NCI-H2107 treated with DMSO at 0.1 percent for 48 hours (cell line): ENCODE measurements around the gene OR10A4.
"Not testable (repeated sequence)": the region's sequence is repeated elsewhere in the genome, so short reads cannot be mapped to it uniquely, and the experiment has no call there.

Experiments
- DNase-seq: peaks from one replicate; lab custom pipeline; 2025; ENCODE audit not compliant: unreplicated experiment; lab: John Stamatoyannopoulos, UW

Gene OR10A4, protein sequence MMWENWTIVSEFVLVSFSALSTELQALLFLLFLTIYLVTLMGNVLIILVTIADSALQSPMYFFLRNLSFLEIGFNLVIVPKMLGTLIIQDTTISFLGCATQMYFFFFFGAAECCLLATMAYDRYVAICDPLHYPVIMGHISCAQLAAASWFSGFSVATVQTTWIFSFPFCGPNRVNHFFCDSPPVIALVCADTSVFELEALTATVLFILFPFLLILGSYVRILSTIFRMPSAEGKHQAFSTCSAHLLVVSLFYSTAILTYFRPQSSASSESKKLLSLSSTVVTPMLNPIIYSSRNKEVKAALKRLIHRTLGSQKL

DNA sequence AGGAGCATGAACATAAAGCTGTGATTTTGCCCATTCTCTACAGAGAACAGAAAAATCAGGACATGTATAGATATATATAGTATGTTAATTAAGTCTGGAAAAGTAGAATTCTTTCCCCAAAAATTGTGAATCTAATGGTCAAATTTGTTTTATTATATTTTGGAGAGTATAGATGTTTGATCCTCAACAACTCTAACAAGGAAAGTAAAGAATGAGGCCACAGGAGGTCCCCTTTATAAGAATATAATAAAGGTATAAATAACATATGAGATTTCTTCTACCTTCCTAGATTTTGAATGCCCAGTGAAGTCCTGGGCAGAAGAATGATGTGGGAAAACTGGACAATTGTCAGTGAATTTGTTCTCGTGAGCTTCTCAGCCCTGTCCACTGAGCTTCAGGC lies at the start of gene OR10A4:
OR10A4 (plus strand) TSS at position 301 of the 400 bp plus-strand sequence; CDS start at position 324, 23 bp downstream.
- no peak for DNase-seq

DNA sequence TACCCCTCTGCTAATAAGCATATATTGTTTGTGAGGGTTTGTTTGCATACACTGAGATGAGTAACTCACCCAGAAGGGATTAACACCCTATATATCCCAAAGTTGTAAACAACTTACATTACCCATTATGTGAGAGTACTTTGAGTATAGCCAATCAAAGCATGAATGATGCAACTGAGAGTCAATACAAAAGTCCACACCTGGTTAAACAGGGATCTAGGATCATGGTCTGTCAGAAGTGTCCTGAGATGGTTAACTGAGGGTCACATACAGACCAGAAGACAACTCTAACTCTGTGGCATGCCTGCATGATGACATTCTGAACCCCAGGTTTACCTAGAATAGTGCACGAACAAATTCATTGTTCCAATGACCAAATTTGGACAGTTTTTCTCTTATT lies 48.3 kb upstream of the OR10A4 start:
- DNase-seq, result no peak

DNA sequence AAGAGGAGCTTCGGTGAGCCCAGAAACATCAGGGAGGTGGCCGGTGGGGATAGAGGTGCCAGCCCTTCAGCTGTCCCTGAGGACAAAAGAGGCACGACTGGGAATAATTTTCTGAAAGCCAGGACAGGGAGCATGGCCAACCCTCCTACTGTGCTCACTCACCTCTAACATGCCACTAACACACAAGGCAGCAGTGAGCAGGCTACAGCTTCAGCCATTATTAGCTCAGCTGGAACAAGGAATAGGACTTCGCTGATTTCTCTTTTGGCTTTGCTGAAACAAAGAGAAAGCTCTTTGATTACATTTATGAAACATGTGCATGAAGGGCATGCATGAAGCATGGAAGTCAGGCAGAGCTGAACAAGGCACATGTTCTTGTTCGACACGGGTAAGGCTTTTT lies 43.1 kb upstream of the OR10A4 start:
- DNase-seq, result no peak

DNA sequence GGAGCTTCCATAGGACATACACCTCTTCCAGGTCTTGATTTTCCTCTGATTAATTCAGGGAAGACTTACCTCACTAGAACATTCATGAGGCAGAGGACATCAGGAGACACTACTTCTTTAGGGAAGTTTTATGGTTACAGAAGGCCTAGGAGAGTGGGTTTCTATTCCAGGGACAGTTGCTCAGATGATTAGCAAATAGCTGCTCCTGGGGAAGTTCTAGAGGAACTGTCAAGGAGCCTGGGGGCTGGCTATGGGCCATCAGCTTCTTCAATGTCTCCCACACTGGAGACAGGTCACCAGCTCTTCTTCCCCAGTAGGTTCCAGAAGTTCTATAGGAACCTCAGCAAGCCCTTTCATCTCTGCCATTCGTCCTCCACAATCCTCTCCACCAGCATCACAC lies 42.4 kb upstream of the OR10A4 start:
- DNase-seq, result no peak

DNA sequence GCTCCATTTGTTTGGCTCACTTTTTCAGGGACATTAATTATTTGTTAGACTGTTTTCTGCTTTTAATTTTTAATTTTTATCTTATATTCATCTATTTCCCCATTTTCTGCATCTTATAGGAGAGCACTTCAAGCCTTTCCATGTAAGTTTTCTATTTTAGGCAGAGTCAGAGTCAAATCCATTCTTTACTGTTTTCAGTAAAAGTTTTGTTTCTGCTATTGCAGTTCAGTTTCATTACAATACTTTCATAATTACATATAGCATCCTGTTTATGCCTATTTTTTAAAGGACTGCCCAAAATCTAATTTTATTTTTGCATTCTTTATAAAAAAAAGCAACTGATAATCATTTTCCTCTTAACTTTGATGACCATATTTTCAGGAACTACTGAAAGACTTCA lies 34.7 kb upstream of the OR10A4 start:
- no peak for DNase-seq

DNA sequence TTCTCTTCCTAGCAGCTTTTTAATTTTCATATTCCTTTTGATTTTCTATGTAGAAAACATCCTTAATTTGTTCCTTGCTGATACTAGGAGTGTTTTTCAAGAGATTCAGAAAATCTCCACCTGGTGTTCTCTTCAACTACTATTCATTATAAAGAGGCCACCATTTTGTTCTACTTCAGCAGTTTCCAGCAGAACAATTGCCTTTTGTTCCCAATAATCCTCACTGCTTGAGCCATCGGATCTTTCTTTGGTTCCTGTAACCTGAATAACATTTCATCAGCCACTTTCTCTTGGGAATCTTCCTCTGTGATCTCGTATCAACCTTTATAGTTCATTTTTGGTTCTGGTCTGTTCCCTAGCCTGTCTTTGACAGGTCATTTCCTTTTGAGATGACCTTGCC lies 32.8 kb upstream of the OR10A4 start:
- no peak for DNase-seq

DNA sequence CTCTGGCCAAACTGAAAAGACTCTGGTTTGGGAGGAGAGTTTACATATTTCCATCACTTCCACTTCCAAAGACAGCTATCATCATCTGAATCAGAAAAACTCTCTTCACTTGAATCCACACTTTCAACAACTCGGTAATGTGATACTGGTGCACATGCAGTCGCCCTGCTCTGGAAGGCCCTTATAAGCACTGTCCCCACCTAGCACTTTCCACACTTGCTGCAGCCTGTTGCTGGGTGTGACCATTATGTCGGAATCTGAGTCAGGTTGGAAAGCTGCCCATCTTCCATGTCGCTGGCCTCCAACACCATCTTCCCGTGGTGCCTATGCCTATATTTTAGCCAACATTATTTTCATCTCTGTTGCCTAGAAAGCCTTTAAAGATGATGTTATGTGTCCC lies 32.1 kb upstream of the OR10A4 start:
- DNase-seq, result no peak

DNA sequence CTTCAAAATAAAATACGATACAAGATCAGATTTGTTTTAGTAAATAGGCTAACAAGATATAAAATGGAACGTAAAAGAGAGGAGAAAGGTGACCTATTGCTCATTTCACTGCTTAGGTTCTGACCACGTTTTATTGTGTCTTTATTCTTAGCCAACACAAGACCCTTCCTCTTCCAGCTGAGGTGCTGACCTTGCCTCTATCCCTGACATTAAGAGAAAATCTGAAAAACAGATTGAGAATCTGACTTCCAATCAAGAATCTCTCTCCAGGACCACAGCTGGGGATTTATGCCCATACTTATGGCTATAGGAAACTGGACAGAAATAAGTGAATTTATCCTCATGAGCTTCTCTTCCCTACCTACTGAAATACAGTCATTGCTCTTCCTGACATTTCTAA lies 31.0 kb upstream of the OR10A4 start, which contains the start of gene OR10A5:
OR10A5 (plus strand) TSS at position 301 of the 400 bp plus-strand sequence; CDS start at position 301, 0 bp downstream.
- no peak for DNase-seq

DNA sequence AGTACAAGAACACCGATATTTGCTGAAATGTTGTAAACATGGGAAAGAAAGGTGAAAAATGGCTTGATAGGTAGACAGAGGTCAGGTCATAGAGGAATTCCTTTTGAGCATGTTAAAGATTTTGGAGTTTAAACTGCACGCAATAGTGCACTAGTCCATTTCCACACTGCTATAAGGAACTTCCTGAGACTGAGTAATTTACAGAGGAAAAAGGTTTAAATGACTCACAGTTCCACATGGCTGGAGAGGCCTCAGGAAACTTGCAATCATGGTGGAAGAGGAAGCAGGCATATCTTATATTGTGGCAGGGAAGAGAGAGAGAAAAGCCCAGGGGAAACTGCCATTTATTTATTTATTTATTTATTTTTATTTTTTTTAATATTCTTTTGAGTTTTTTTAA lies 25.9 kb upstream of the OR10A4 start:
- no peak for DNase-seq

DNA sequence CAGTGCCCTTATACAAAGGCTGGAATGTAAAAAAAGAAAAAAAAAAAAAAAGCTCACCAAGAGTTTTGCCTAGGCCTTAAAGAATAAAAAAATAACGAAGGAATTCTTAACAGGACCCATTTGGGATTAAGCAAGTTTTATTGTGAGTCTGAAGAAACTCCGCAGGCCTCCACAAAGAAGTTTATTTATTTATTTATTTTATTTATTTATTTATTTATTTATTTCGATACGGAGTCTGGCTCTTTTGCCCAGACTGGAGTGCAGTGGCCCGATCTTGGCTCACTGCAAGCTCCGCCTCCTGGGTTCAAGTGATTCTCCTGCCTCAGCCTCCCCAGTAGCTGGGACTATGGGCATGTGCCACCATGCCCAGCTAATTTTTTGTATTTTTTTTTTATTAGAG lies 21.6 kb upstream of the OR10A4 start:
- DNase-seq, result not testable (repeated sequence)

DNA sequence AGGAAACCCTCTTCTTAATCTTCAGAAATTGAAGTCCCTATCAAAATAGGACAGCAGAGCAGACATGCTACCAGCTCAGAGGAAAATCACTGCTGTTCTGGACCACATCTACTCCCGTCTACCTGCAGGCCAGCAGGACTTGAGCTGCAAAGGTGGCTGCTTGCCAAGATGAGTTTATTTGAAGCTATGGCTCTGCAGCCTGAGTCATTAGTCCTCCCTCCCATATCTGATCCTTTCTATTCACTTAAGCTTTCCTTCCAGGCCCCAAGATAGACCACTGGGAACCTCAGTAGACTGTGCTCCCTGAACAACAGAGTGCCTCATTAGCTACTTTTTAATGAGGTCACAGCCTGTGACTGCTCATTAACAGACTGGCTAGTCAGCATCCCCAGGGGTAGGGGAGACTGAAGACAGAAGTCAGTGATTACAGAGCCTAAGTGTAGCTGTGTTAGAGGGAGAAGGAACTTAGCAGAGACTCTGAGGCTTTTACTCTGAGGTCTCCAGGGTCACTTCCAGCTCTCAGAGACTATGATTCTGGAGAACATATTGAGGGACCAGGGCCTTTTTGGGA lies 20.4 kb upstream of the OR10A4 start:
- DNase-seq, result no peak

DNA sequence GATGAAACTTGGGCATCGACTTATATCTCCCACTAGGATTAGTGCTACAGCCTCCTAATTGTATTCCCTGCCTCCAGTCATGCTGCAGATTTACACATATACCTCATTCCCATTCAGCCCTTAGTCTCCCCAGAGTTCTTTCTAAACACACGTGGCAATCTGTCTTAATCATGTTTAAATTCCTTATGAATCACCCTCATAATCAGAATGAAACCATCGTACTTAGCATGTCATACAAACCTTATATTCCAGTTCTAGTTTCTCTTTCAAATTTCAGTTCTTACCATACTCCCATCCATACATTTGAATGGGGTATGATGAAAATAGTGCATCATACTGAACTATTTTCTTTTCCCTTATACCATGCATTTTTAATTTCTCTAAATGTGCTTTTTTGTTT lies 19.6 kb upstream of the OR10A4 start:
- DNase-seq, result no peak

DNA sequence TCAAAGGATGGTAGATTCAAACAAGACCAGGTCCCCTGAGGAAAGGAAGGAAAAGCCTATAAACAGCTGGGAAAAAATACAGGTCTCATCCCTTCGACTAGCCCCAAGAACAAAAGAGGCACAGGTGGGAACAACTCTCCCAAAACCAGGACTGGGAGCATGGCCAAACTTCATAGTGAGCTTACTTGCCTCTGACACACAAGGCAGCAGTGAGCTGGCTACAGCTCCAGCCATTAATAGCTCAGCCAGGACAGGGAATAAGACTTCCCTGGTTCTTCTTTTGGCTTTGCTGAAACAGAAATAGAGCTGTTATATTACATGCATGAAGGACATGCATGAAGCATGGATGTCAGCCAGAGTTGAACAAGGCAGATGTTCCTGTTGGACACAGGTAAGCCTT lies 13.5 kb upstream of the OR10A4 start, which contains the start of gene OR10A2:
OR10A2 (plus strand) TSS at position 97 of the 400 bp plus-strand sequence. CDS start 6,698 bp downstream, outside the sequence.
- DNase-seq, result peak; percentile 18

DNA sequence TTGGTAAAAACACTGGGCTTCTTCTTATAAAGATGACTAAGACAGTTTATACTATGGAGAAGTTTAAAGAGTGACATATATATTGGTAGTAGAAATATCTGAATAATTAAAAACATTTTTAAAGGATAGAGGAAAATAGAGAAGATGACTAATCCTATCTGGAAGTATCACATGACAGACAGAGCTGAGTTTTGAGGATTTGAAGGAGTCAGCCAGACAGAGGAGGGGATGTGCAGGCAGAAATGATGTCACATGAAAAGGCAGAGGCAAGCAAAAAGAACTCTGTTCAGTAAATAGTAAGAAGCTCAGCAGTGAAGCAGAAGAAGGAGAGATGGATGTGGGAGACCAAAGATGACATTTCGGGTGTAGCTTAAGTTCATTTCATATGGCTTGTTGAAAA lies 12.0 kb upstream of the OR10A4 start:
- DNase-seq, result no peak

DNA sequence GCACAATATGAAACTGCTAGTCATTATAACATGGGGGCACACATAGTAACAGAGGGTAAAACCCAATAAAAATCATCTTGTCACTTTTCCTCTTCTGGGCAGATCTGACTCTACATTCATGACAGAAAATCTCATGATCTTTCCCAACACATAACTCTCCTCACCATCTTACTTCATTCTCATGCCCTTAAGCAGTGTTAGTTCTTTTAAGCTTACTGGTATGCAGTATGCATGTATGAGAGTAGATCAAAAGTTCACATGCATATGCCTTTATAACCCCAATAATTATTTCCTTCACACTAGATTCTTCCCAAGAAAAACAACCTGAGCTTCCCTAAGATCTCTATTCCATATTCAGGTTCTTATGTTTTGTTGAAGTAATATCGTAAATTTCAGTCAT lies 5.1 kb upstream of the OR10A4 start:
- DNase-seq, result no peak

DNA sequence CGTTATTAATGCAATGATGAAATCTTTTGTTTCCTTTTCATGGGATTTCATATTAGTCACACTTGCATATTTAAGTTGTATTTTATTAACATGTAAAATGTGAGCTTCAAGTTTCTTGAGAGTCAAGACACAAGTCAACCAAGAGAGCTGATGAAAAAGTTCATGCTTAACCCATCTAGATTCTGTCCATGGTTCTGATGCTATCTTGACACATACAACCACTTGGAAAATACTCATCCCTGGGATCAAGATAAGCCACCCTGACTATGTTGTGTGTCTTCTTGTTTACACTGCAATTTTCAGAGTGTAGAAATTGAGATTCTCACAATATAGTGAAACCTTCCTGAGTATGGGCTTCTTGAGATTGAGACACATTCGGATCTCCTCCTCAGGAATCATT lies 664 bp upstream of the OR10A4 start:
- DNase-seq, result no peak

DNA sequence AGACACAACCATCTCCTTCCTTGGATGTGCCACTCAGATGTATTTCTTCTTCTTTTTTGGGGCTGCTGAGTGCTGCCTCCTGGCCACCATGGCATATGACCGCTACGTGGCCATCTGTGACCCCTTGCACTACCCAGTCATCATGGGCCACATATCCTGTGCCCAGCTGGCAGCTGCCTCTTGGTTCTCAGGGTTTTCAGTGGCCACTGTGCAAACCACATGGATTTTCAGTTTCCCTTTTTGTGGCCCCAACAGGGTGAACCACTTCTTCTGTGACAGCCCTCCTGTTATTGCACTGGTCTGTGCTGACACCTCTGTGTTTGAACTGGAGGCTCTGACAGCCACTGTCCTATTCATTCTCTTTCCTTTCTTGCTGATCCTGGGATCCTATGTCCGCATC lies 489 bp downstream of the OR10A4 start:
- no peak for DNase-seq

DNA sequence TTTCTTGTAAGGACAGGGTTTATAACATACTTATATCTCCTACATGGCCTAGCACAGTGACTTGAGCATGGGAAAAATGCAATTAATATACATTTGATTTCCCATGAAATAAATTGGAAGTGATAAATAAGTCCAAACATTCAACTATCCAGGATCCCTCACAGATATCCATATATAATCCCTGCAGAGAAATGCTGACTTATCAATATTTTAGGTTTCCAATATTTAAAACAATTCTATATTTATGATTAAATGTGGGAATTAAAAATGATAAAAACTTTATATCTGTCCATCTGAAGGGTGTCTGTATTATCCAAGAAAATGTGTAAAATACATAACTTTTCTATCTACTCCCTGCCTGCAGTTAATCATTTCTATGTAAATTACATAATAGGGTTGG lies 6.3 kb downstream of the OR10A4 start:
- no peak for DNase-seq

DNA sequence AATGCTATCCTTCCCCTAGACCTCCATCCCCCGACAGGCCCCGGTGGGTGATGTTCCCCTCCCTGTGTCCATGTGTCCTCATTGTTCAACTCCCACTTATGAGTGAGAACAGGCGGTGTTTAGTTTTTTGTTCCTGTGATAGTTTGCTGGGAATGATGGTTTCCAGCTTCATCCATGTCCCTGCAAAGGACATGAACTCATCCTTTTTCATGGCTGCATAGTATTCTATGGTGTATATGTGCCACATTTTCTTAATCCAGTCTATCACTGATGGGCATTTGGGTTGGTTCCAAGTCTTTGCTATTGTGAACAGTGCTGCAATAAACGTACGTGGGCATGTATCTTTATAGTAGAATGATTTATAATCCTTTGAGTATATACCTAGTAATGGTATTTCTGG lies 11.3 kb downstream of the OR10A4 start:
- not testable (repeated sequence) for DNase-seq

DNA sequence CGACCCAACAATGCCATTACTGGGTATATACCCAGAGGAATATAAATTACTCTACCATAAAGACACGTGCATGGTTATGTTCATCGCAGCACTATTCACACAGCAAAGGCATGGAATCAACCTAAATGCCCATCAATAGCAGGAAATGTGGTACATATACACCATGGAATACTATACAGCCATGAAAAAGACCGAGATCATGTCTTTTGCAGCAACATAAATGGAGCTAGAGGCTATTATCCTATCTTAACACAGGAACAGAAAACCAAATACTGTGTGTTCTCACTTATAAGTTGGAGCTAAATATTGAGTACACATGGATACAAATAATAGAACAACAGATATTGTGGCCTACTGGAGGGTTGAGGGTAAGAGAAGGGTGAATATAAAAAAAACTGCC lies 12.4 kb downstream of the OR10A4 start:
- DNase-seq, result no peak

DNA sequence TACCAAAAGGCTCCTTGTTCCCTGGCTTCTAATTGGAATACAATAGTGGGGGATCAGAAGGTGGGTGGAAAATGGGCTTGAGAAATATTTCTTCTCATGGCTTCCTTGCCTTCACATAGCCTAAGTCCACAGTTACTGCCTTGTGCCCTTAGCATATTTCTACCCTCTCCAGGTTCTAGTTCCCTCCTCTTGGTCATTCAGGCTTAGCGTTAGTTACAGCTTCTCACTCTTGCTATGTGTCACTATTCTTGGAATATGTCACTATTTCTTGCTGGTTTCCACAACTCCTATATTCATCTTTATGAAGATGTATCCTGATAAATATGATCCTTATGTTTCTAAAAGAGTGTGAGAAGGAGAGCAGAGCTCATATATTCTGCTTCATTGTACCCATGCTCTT lies 13.4 kb downstream of the OR10A4 start:
- DNase-seq, result no peak

DNA sequence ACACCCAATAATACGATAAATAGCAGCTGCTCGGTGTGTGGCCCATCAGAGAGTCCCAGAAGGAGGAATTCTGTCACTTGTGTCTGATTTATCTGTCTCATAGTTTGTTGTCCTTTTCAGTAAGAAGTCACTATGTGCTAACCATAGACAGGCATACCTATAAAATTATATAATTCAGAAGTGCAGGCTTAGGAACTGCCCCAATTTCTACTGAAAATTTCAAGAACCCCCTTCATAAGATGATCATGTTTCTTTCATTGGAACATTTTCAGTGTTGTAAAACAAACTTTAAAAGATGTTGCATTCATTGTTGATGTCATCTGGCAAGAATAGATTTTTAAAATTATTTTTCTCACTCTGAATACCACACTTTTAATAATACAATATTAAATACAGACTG lies 16.0 kb downstream of the OR10A4 start, which contains the start of gene OR2D2:
OR2D2 (minus strand) TSS at position 101 of the 400 bp plus-strand sequence; CDS start at position 101, 0 bp downstream.
- no peak for DNase-seq

DNA sequence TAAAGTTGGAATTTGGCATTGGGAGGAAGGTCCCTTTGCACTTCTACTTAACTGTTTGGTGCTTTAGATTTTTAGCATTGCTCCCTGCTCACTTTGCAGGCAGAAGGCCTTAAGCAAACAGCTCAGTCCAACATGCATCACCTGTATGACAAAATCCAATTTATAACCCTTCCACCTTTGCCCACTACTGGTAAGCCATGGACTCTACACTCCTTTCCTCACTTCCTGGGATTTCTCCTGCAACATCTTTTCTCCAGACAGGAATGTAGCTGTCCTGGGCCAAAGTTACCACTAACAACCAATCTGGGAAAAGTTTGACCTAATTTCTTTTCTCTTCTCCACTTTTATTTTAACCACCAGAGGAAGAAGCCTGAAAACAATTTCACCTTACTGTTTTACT lies 17.7 kb downstream of the OR10A4 start:
- no peak for DNase-seq
